Measurements from ENCODE around the gene AP3M1.
"Not testable (repeated sequence)": the region's sequence is repeated elsewhere in the genome, so short reads cannot be mapped to it uniquely, and the experiment has no call there.

DNA sequence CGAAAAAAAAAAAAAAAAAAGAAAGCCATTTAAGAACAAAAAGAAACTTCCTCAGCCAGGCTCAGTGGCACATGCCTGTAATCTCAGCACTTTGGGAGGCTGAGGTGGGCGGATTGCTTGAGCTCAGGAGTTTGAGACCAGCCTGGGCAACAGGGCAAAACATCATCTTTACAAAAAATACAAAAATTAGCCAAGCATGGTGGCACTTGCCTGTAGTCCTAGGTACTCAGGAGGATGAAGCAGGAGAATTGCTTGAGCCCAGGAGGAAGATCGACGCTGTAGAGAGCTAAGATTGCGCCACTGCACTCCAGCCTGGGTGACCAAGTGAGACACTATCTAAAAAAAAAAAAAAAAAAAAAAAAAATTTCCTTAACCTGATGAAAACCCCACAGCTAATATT, 12.0 kb downstream of the AP3M1 start:
- not testable (repeated sequence) for TF ChIP-seq EZH2 (IDR thresholded peaks at IDR 0.05; ENCODE audit: borderline replicate concordance, low read depth, low read length, poor library complexity, severe bottlenecking); CTCF (conservative IDR thresholded peaks at IDR 0.05; ENCODE audit: low read depth, low read length)

All from A673 (cell line).